ENCODE data around the gene PPP1R14C. TPM values are rescaled to one million over a fixed set of nuclear protein-coding genes. Genes with fewer than 3 reads are reported as not detected.

Gene PPP1R14C
- total and polyA plus RNA-seq, 2 experiments from 2014 or later, result 1.1 to 1.4 TPM

DNA sequence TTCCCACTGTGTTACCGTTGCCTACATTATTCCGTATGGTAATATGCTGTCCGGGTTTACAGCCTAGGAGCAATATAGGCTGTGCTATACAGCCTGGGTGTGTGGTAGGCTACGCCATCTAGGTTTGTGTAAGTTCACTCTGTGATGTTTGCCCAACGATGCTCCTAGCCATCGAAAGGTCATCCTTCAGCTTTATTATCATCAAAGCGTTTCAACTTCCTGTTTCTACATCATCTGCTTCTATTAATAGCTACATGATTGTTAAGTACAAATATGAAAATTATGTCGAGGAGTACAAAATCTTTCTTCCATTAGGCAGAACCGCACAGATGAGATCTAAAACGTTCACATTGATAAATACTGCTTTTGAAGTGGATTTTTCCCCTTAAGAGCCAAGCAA is 69.9 kb downstream of the PPP1R14C start:
- Histone ChIP-seq H3K4me1 (ENCODE audit: insufficient read depth) (no peaks in the 10 kb centered on the region), H3K4me3 (no peak overlapping the region), H3K27me3 (ENCODE audit: insufficient read depth) (no peaks in the 10 kb centered on the region), H3F3A (replicated peaks; ENCODE audit: low read depth) (no peaks in the 10 kb centered on the region), H3K4me2 (no peak overlapping the region), H3K9me2 (ENCODE audit: insufficient read depth) (no peaks in the 10 kb centered on the region), H3K79me2 (replicated peaks; ENCODE audit: insufficient read depth) (no peaks in the 10 kb centered on the region), H3K27ac (ENCODE audit: low read depth) (no peak overlapping the region), H3K36me3 (ENCODE audit: insufficient read depth) (no peaks in the 10 kb centered on the region), H2AFZ (no peak overlapping the region), H4K20me1 (replicated peaks; ENCODE audit: insufficient read depth) (no peaks in the 10 kb centered on the region)
- H3K27ac Mint-ChIP-seq, result no peak overlapping the region
- H3K4me3 Mint-ChIP-seq, result no peak overlapping the region
- H3K4me1 Mint-ChIP-seq, result 0 out of 3 replicates have a peak, but pooled peaks cover 4% of the 10 kb centered on the region
- DNase-seq (ENCODE audit: low spot score) (no peak), ATAC-seq (no peak)
- no peaks in the 10 kb centered on the region for H3K36me3 Mint-ChIP-seq (ENCODE audit: low read depth)
- no peak for TF ChIP-seq EZH2phosphoT487 (IDR thresholded peaks at IDR 0.05; ENCODE audit: unreplicated experiment)
- no peak for TF ChIP-seq ZNF114 (CRISPR knock-in tag; IDR thresholded peaks at IDR 0.05)
- TF ChIP-seq, protein P1, sequence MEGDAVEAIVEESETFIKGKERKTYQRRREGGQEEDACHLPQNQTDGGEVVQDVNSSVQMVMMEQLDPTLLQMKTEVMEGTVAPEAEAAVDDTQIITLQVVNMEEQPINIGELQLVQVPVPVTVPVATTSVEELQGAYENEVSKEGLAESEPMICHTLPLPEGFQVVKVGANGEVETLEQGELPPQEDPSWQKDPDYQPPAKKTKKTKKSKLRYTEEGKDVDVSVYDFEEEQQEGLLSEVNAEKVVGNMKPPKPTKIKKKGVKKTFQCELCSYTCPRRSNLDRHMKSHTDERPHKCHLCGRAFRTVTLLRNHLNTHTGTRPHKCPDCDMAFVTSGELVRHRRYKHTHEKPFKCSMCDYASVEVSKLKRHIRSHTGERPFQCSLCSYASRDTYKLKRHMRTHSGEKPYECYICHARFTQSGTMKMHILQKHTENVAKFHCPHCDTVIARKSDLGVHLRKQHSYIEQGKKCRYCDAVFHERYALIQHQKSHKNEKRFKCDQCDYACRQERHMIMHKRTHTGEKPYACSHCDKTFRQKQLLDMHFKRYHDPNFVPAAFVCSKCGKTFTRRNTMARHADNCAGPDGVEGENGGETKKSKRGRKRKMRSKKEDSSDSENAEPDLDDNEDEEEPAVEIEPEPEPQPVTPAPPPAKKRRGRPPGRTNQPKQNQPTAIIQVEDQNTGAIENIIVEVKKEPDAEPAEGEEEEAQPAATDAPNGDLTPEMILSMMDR (conservative IDR thresholded peaks at IDR 0.05; ENCODE audit: low read depth in 2 of 2), result no peak
- TF ChIP-seq JUNB (IDR thresholded peaks at IDR 0.05; ENCODE audit: unreplicated experiment), result no peak
- TF ChIP-seq CREB1 (CRISPR knock-in tag; IDR thresholded peaks at IDR 0.05; ENCODE audit: low read depth), result no peak
- TF ChIP-seq, protein P2, sequence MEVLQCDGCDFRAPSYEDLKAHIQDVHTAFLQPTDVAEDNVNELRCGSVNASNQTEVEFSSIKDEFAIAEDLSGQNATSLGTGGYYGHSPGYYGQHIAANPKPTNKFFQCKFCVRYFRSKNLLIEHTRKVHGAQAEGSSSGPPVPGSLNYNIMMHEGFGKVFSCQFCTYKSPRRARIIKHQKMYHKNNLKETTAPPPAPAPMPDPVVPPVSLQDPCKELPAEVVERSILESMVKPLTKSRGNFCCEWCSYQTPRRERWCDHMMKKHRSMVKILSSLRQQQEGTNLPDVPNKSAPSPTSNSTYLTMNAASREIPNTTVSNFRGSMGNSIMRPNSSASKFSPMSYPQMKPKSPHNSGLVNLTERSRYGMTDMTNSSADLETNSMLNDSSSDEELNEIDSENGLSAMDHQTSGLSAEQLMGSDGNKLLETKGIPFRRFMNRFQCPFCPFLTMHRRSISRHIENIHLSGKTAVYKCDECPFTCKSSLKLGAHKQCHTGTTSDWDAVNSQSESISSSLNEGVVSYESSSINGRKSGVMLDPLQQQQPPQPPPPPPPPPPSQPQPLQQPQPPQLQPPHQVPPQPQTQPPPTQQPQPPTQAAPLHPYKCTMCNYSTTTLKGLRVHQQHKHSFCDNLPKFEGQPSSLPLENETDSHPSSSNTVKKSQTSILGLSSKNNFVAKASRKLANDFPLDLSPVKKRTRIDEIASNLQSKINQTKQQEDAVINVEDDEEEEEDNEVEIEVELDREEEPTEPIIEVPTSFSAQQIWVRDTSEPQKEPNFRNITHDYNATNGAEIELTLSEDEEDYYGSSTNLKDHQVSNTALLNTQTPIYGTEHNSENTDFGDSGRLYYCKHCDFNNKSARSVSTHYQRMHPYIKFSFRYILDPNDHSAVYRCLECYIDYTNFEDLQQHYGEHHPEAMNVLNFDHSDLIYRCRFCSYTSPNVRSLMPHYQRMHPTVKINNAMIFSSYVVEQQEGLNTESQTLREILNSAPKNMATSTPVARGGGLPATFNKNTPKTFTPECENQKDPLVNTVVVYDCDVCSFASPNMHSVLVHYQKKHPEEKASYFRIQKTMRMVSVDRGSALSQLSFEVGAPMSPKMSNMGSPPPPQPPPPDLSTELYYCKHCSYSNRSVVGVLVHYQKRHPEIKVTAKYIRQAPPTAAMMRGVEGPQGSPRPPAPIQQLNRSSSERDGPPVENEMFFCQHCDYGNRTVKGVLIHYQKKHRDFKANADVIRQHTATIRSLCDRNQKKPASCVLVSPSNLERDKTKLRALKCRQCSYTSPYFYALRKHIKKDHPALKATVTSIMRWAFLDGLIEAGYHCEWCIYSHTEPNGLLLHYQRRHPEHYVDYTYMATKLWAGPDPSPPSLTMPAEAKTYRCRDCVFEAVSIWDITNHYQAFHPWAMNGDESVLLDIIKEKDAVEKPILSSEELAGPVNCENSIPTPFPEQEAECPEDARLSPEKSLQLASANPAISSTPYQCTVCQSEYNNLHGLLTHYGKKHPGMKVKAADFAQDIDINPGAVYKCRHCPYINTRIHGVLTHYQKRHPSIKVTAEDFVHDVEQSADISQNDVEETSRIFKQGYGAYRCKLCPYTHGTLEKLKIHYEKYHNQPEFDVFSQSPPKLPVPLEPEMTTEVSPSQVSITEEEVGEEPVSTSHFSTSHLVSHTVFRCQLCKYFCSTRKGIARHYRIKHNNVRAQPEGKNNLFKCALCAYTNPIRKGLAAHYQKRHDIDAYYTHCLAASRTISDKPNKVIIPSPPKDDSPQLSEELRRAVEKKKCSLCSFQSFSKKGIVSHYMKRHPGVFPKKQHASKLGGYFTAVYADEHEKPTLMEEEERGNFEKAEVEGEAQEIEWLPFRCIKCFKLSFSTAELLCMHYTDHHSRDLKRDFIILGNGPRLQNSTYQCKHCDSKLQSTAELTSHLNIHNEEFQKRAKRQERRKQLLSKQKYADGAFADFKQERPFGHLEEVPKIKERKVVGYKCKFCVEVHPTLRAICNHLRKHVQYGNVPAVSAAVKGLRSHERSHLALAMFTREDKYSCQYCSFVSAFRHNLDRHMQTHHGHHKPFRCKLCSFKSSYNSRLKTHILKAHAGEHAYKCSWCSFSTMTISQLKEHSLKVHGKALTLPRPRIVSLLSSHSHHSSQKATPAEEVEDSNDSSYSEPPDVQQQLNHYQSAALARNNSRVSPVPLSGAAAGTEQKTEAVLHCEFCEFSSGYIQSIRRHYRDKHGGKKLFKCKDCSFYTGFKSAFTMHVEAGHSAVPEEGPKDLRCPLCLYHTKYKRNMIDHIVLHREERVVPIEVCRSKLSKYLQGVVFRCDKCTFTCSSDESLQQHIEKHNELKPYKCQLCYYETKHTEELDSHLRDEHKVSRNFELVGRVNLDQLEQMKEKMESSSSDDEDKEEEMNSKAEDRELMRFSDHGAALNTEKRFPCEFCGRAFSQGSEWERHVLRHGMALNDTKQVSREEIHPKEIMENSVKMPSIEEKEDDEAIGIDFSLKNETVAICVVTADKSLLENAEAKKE (CRISPR knock-in tag; IDR thresholded peaks at IDR 0.05), result no peak
- TF ChIP-seq NANOG (IDR thresholded peaks at IDR 0.05; ENCODE audit: borderline replicate concordance), result no peak
- no peak for TF ChIP-seq POLR2AphosphoS5 (IDR thresholded peaks at IDR 0.05; ENCODE audit: low read depth)
- no peak for TF ChIP-seq ZNF331 (CRISPR knock-in tag; IDR thresholded peaks at IDR 0.05; ENCODE audit: low read depth)
- no peak for TF ChIP-seq EZH2 (IDR thresholded peaks at IDR 0.05; ENCODE audit: low read depth, unreplicated experiment)
- H3K9me3 Mint-ChIP-seq, result no peaks in the 10 kb centered on the region
- peaks cover 7% of the 10 kb centered on the region for H3K27me3 Mint-ChIP-seq (ENCODE audit: insufficient read depth, low read depth, poor library complexity)
